NCI-H146 treated with DMSO at 0.1 percent for 48 hours (cell line): ENCODE results near the gene HNF4A.

Experiments used
- DNase-seq: peaks from one replicate; lab custom pipeline; 2025; ENCODE audit not compliant: unreplicated experiment; lab: John Stamatoyannopoulos, UW

HNF4A gene

DNA sequence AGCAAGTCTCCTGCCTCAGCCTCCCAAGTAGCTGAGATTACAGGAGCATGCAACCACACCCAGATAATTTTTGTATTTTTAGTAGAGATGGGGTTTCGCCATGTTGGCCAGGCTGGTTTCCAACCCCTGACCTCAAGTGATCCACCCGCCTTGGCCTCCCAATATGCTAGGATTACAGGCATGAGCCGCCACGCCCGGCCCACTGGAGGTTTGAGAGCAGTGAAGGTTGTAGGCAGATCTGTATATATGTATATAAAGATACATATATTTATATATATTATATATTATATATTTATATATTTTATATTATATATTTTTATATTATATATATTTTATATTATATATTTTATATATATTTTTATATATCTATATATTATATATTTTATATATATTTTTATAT is 82.0 kb downstream of the HNF4A start:
- DNase-seq: no peak

DNA sequence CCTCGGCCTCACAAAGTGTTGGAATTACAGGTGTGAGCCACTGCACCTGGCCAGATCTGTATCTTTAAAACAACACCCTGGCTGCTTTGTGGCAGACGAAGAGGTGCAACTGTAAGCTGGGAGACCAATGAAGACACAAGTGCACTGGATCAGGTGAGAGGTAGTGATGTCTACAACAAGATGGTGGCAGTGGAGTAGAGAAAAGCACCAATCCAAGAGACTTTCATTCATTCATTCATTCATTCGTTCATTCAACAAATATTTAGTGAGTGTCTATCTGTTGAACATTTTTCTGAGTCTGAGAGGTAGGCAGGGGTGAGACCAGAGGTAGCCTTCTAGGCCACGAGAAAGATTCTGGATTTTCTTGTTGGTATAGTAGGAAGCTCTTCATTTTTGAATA is 83.3 kb downstream of the HNF4A start:
- DNase-seq: no peak

DNA sequence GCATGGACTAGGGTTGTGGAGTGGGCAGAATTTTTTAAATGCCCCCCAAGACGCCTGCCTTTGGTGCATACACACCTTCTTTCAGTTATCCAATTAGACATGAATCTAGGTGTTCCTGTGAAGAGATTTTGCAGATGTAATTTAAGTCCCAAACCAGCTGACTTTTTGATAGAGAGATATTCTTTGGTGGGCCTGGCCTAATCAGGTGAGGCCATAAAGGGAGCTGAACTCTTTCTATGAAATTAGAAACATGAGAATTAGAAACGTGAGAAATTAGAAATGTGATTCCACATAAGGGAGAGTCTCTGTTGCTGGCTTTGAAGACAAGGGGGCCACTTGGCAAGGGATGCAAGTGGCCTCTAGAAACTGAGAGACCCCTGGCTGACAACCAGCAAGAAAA is 83.8 kb downstream of the HNF4A start:
- DNase-seq: no peak

DNA sequence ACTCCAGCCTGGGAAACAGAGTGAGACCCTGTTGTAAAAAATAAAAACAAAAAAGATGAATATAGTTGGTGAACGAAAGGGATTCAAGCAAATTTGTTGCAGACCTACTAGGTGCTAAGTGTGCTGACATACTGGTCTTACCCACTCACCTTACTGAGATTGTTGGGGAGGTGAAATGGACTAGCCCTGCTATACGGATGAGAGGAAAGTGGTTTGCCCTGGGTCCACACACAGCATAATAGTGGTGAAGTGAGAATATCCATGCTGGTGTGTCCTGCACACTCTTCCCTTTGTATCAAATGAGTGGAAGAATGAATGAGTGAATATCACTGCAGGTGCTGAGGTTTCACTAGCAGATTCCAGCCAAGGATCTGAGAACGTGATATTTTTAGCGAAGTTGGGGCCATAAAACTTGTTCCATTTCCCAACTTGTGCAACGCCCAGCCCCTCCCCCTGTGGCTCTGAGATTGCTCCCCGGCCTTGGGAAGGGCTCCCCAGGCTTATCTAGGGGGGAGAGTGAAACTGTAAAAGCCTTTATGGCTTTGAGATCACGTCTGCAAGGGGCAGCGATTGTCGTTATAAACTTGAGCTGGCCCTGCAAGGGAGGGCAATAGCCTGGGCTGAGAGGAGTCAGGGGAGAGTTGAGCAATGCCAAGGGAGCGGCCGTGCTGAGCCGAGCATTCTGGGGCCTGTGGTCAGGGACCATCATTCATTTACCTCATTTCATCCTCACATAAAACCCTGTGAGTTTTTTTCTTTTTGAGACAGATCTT is 87.0 kb downstream of the HNF4A start:
- DNase-seq: no peak

DNA sequence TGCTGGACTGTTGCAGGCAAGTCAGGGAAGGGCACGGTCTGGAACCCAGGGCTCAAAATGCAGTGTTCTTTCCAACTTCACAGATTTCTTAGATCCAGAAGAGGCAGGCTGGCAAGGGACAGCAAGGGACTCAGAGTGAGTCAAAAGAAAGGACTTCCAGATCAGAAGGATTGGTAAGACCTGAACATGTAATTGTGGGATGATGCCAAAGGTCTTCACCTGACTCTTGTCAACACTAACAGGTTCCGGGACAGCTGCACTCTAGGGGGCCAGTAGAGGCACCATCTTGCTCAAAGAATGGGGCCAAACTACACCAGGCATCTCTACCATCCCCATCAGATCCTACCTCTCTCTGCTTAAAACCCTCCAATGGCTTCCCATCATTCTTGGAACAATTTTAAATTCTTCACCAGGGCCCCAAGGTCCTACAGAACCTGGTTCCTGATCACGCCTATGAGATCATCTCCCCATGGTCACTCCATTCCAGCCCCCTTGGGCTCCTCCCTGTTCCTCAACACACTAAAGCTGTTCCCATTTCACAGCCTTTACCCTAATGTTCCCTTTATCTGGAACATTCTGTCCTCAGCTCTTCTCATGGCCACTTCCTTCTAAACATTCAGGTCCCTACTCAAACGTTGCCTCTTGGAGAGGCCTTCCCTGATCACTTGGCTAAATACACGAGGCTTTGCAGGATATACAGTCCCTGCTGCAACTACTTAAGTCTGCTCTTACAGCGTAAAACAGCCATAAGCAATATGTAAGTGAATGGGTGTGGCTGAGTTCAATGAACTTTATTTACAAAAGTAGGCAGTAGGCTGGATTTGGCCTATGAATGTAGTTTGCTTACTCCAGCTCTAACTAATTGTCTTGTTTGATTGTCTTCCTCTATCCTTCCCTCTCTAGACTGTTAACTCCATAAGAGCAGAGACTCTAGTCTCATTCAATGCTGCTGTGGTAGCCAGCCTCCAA is 90.5 kb downstream of the HNF4A start:
- no peak for DNase-seq

DNA sequence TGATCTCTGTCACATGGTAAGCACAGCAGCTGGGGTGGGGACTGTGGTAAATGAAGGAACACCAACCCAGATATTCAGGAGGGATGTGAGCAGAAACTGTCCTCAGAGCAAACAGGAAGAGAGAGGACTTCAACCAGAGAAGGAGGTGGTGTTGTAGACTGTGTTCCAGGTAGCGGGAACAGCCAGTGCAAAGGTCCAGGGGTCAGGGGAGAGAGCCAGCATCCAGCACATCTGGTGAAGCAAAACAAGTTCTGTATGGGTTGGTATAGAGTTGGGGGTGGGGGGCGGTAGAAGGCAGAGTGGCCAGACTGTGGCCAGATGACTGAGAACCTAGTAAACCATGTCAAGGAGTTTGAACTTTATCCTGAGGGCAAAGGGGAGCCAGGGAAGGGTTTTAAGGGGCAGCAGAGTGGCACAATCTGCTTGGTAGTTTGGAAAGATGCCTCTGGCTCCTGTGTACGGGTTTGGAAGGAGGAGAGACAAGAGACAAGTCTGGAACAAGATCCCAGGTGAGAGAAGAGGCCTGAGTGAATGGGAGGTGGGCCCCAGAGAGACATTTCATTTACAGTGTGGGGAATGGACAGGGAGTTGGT is 92.4 kb downstream of the HNF4A start:
- DNase-seq: no peak

DNA sequence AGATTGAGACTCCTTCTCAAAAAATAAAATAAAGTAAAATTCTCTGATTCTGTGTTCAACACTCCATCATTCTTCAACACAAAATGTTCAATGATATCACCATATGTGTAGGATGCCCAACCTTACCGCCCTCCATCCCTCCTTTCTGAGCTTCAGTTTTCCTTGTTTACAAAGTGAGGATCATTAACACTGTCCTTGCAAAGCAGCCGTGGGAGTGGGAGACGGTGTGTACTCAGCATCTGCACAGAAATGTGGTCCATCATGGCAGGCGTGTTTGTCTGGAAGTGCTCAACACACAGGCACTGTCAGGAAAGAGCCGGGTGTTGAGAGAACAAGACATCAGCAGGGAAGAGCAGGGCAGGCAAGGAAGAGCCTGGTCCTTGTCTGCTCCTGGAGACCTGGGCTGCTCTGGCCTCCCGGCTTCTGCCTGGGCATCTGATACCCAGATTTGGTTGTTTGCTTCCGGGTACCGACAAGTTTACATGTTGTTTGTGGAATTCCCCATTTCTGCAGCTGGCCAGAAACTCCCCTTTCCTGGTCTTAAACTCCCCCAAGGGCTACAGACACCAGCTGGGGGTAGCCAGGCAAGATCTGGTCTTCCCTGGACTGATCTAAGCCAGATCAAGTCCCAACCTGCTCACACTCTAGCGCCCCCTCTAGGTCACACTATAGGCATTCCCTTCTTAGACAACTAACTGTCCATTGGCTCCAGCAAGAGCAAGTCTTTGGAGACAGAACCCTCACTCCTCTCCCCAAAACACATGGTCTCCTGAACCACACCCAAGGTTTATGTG is 93.5 kb downstream of the HNF4A start:
- DNase-seq: no peak

DNA sequence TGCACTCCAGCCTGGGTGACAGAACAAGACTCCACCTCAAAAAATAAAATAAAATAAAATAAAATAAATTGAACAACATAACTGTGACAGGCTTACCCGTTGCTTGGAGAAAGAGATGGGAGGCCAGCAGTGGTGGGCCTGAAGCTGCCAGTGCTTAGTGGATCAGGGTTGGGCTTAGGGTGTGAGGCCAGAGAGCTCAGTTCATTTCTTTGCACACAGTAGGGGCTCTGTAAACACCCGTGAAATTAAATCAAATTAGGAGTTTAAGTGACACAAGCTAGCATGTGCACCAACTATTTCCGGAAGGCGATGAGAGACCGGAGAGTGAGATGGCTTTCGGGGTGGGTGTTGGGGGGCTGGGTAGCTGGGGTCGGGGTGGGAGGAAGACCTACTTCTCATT is 94.4 kb downstream of the HNF4A start:
- no peak for DNase-seq

DNA sequence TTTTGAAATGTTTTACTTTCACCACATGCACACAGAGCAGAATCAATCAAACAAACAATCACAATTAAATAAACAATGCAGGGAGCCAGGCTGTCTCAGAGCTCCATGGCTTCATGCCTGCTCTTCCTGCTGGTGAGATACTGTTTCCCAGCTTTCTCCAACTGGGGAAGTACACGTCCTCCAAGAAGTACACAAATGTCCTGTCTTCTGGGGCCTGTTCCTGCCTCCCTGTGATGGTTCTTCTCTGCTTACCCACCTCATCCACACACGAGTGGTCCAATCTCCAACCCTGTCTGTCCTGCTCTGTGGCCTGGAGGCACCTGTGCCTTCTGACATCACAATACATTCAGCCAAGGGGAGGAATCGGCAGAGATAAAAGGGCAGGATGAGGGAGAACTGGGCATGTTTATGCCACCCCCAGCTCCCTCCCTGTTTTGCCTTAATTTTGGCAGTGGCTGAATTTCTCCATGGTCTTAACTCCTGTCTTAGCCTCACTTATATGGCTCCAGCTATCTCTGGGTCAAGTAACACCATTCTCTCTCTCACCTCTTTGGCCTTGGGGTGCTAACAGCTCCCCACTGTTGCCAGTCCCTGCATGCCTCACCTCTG is 94.9 kb downstream of the HNF4A start:
- peak; percentile 47 for DNase-seq

DNA sequence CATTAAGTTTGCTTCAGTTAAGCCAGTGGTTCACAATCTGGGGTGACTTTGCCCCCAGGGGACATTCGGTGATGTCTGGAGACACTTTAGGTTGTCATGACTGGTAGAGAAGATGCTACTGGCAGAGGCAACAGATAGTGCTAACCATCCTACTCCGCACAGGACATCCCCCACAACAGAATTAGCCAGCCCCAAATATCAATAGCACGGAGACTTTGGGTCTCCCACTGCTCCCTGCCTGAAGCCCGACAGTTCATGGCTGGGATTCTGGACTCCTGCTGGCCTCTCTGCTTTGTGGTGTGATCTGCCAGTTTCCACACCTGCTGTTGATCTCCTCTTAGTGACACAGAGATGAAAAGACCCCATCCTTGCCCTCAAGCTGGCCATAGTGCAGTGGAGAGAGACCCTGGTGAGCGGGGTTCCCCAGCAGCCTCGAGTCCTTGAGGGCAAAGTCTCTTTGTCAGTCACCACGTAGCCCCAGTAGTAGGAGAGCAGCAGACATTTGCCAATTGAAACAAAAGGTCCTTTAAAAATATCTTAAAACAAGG is 95.5 kb downstream of the HNF4A start:
- DNase-seq: peak; percentile 26

DNA sequence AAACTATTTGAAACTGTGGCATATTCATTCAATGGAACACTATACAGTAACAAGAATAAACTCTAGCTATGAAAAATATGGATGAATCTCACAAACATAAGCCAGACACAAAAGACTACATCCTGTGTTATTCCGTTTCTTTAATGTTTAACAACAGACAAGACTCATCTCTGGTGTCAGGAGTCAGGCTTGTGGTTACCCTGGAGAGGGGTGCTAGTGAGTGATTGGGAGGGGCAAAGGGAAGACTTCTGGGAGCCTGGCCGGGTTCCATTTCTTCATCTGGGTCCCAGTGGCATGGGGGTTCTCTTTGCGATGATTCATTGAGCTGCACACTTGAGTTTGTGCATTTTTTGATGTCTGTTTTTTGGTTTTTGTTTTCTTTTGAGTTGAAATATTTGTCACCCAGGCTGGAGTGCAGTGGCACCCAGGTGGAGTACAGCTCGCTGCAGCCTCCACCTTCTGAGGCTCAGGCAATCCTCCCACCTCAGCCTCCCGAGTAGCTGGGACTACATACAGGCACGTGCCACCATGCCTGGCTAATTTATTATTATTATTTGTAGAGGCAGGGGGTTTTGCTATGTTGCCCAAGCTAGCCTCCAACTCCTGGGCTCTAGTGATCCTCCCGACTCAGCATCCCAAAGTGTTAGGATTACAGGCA is 98.9 kb downstream of the HNF4A start:
- no peak for DNase-seq

DNA sequence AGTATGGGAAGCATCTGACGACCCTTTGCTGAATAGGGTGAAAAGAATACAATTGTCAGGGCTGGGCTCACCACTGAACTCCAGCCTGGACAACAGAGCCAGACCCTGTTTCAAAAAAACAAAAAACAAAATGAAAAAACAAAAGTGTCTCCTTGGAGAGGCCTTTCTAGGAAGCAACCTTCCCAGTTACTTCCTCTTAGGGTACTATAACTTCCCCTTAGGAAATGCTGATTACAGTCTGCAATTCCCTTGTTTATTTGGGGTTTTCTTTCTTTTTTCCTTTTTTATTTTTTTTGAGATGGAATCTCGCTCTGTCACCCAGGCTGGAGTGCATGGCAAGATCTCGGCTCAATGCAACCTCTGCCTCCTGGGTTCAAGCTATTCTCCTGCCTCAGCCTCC is 99.6 kb downstream of the HNF4A start:
- DNase-seq: no peak

DNA sequence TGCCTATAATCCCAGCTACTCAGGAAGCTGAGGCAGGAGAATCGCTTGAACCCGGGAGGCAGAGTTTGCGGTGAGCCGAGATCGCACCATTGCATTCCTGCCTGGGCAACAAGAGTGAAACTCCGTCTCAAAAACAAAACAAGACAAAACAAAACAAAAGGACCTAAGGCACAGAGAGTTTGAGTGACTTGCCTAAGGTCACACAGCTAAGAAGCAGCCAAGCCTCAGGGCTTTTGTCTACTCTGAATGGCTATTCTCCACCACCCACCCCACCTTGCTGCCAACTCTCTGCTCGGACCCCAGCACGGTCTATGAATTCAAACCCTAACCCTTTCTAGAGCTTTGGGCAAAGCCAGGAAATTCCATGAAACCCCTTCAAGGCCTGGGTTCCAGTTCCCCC is 101.1 kb downstream of the HNF4A start:
- no peak for DNase-seq

DNA sequence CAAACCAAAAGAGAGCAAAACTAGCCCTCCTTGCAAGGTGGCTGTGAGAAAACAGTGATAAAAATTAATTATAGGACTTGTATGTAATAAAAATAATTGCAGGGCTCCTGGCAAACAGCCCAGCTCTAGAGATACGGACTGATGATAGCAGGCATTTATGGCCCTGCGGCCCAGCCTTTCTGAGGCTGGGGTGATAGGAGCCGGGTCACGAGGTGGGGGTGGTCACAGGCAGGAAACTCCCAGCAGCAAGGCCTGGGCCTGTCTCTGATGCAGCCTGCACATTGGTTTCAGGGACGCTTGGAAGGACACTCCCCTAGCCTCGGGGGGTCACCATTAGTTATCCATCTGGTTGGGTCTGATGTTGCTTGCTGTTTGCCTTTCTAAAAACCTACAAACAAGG is 101.5 kb downstream of the HNF4A start:
- peak; percentile 77 for DNase-seq

DNA sequence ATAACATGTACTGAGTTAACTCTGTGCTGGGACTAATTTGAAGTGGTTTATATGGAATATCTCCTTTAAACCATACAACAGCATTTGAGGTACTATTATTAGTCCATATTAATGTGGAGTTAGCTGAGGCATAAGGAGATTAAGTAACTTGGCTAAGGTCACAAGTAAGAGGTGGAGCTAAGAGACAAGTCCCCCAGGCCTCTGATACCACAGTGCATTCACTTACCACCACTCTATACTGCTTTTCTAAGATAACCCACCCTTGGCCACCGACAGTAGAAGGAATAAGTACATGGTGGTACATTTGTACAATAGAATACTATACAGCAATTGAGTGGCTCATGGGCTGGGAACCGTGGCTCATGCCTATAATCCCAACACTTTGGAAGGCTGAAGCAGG is 103.8 kb downstream of the HNF4A start:
- DNase-seq: no peak

DNA sequence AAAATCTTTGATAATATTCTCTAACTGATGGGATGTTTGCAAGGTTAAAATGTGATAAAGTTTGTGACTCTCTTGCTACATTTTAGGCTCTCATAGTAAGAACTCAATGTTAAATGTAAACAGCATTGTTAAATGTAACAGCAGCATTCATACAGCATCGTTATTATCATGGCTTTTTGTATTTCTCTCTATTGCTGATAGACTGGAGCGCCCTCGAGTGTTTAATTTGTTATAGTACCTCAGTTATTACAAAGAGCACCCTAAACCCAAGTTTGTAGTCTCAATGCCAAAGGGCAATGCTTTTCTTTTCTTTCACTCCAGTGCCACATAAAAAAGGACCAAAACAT is 105.3 kb downstream of the HNF4A start:
- DNase-seq: peak; percentile 61

DNA sequence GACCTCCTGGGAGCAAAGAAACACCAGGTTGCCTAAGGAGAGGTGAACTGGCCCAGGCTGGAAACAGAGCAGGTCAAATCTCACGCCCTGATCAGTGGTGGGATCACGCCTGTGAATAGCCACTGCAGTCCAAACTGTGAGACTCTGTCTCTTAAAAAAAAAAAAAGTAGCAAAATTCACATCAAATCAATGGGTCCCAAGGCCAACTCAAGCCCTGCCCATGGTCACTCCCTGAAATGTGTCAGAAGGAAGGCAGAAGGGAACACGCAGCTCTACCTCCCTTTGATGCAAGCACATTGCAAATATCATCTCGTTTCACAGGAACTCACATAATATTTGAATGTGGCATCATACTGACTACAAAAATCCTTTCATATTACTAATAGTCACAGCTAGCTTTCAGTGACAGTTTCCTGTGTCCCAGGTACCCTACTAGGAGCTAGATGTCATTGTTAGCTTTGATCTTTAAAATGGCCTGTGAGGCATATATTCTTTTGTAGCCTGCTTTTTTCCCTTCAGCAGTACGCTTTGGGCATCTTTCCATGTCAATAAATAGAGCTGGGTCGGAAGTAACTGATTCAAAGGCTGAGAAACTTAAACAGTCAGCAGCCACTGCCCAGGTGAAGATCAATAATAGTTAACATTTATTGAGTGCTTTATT is 105.8 kb downstream of the HNF4A start:
- DNase-seq: peak; percentile 43

DNA sequence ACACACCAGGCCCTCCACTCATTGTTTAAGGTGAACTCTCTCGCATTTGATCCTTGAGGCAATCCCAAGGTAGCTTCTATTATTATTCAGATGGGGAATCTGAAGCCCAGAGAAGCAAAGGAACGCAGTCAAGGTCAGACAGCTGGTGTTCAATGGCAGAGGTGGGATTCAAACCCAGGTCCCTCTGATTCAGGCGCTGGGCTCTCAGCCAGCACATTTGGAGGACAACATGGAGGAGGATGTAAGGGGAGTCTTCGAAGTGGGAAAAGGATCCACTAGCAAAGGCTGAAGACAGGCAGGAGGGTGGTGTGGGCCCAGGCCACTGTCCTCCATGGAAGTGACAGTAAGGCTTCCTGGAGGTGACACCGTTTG is 106.3 kb downstream of the HNF4A start:
- DNase-seq: no peak

DNA sequence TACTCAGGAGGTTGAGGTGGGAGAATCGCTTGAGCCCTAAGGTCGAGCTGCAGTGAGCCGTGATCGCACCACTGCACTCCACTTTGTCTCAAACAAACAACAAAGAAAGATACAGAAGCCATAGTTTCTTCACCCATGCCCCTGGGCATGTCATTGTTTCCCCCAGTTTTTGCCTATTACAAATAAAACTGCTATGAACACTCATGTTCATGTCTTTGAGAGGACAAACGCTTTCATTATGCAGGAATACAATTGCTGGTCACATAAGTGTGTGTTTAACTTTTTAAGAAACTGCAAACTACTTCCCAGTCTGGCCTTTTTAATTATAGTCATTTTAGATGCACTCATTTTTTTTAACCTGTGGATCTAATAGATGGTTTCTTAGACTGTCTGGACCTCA is 108.0 kb downstream of the HNF4A start:
- DNase-seq: no peak
